Measurements from ENCODE around the gene TGIF1. TPM values are rescaled to one million over a fixed set of nuclear protein-coding genes. Genes with fewer than 3 reads are reported as not detected.

The TGIF1 gene
- total and polyA plus RNA-seq, 9 of the 15 experiments (the other 6 are each of a cell fraction or from before 2014, with no cell fraction given), result 16.1 to 77.7 (median 44.6) TPM

GRCh38 chr18:3451989-3452749 lies 2.2 kb downstream of the TGIF1 start (continued):
- TF ChIP-seq, protein P1, sequence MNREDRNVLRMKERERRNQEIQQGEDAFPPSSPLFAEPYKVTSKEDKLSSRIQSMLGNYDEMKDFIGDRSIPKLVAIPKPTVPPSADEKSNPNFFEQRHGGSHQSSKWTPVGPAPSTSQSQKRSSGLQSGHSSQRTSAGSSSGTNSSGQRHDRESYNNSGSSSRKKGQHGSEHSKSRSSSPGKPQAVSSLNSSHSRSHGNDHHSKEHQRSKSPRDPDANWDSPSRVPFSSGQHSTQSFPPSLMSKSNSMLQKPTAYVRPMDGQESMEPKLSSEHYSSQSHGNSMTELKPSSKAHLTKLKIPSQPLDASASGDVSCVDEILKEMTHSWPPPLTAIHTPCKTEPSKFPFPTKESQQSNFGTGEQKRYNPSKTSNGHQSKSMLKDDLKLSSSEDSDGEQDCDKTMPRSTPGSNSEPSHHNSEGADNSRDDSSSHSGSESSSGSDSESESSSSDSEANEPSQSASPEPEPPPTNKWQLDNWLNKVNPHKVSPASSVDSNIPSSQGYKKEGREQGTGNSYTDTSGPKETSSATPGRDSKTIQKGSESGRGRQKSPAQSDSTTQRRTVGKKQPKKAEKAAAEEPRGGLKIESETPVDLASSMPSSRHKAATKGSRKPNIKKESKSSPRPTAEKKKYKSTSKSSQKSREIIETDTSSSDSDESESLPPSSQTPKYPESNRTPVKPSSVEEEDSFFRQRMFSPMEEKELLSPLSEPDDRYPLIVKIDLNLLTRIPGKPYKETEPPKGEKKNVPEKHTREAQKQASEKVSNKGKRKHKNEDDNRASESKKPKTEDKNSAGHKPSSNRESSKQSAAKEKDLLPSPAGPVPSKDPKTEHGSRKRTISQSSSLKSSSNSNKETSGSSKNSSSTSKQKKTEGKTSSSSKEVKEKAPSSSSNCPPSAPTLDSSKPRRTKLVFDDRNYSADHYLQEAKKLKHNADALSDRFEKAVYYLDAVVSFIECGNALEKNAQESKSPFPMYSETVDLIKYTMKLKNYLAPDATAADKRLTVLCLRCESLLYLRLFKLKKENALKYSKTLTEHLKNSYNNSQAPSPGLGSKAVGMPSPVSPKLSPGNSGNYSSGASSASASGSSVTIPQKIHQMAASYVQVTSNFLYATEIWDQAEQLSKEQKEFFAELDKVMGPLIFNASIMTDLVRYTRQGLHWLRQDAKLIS (CRISPR knock-in tag; IDR thresholded peaks at IDR 0.05), result no peak; the same call in none of the 2 replicates
- TF ChIP-seq ZNF780A (CRISPR knock-in tag; IDR thresholded peaks at IDR 0.05), result no peak
- no peak for TF ChIP-seq SAFB (IDR thresholded peaks at IDR 0.05; ENCODE audit: borderline replicate concordance, low read depth, low read length)
- no peak for TF ChIP-seq THRB (CRISPR knock-in tag; conservative IDR thresholded peaks at IDR 0.05)
- no peak for TF ChIP-seq GATA2 (CRISPR knock-in tag; IDR thresholded peaks at IDR 0.05)
- no peak for TF ChIP-seq TEAD4 (IDR thresholded peaks at IDR 0.05; ENCODE audit: low read length)
- no peak for TF ChIP-seq TEAD4 (CRISPR knock-in tag; IDR thresholded peaks at IDR 0.05; ENCODE audit: borderline replicate concordance)
- TF ChIP-seq TARDBP (IDR thresholded peaks at IDR 0.05), result no peak
- TF ChIP-seq NR2F6 (CRISPR knock-in tag; IDR thresholded peaks at IDR 0.05), result no peak
- TF ChIP-seq ZNF3 (CRISPR knock-in tag; IDR thresholded peaks at IDR 0.05), result no peak
- peak; percentile 83; the same call in 1 of the 2 replicates for TF ChIP-seq ZNF830 (CRISPR knock-in tag; IDR thresholded peaks at IDR 0.05)
- no peak for TF ChIP-seq GATAD2B (IDR thresholded peaks at IDR 0.05; ENCODE audit: borderline replicate concordance)
- no peak for TF ChIP-seq ZNF79 (CRISPR knock-in tag; IDR thresholded peaks at IDR 0.05; ENCODE audit: low read depth)
- TF ChIP-seq PHF21A (IDR thresholded peaks at IDR 0.05; ENCODE audit: borderline replicate concordance, low read depth), result no peak
- no peak for TF ChIP-seq ESRRB (CRISPR knock-in tag; IDR thresholded peaks at IDR 0.05; ENCODE audit: borderline replicate concordance)
- peak; percentile 28; the same call in 1 of the 2 replicates for TF ChIP-seq ZNF764 (CRISPR knock-in tag; IDR thresholded peaks at IDR 0.05; ENCODE audit: low read depth)
- TF ChIP-seq NBN (IDR thresholded peaks at IDR 0.05; ENCODE audit: low read depth), result no peak
- TF ChIP-seq ILK (tag; IDR thresholded peaks at IDR 0.05; ENCODE audit: borderline replicate concordance, low read depth), result no peak
- TF ChIP-seq ZNF224 (CRISPR knock-in tag; IDR thresholded peaks at IDR 0.05), result no peak
- no peak for TF ChIP-seq TRIM25 (IDR thresholded peaks at IDR 0.05; ENCODE audit: borderline replicate concordance)
- no peak for TF ChIP-seq ZSCAN29 (IDR thresholded peaks at IDR 0.05)
- TF ChIP-seq ETS1 (conservative IDR thresholded peaks at IDR 0.05; ENCODE audit: control insufficient read depth, low read depth, low read length), result no peak

Data from K562 (cell line).